Esophagus (tissue), 2 donors: ENCODE data around the gene MBP. TPM values are rescaled to one million over a fixed set of nuclear protein-coding genes. Genes with fewer than 3 reads are reported as not detected.

Experiments used
- H3K27ac ChIP-seq, 2 donors: one replicate each; pipeline ENCODE4 v1.5.1; 2013; ENCODE audit warnings: low read depth in 2 of 2, mild to moderate bottlenecking in 2 of 2, inconsistent platforms in 1 of 2, low read length in 1 of 2, moderate library complexity in 1 of 2
- H3K27me3 ChIP-seq, 2 donors: one replicate each; pipeline ENCODE4 v1.6.1; 2013; ENCODE audit warnings: low read length in 2 of 2, control low read depth in 1 of 2, mild to moderate bottlenecking in 1 of 2; ENCODE audit not compliant: insufficient read depth in 2 of 2, control insufficient read depth in 1 of 2
- H3K36me3 ChIP-seq, 2 donors: one replicate each; pipeline ENCODE4 v1.6.1; 2013; ENCODE audit warnings: low read length in 1 of 2; ENCODE audit not compliant: control insufficient read depth in 2 of 2, insufficient read depth in 2 of 2
- H3K4me1 ChIP-seq, 2 donors: one replicate each; pipeline ENCODE4 v1.6.1; 2013; ENCODE audit warnings: low read length in 1 of 2; ENCODE audit not compliant: control insufficient read depth in 2 of 2, insufficient read depth in 2 of 2
- H3K4me3 ChIP-seq, 2 donors: one replicate each; pipeline ENCODE4 v1.5.1; 2013; ENCODE audit warnings: low read length in 2 of 2, mild to moderate bottlenecking in 2 of 2, low read depth in 1 of 2, moderate library complexity in 1 of 2
- H3K9me3 ChIP-seq, 2 donors: one replicate each; pipeline ENCODE4 v1.6.1; 2013; ENCODE audit warnings: mild to moderate bottlenecking in 2 of 2, low read depth in 1 of 2, low read length in 1 of 2, moderate library complexity in 1 of 2; ENCODE audit not compliant: control insufficient read depth in 2 of 2, insufficient read depth in 1 of 2
- WGBS, 2 donors: extraction: QIAGEN DNeasy Blood & Tissue Kit; methylation state at CpG; one replicate each; pipeline ENCODE4 v1.1.7; 2013; 5-methylcytosine and 5-hydroxymethylcytosine counted together
- polyA plus RNA-seq, 2 donors: library from polyadenylated mRNA; stranded (reverse); fragments of 200-250 nt; gene quantifications; one replicate each; pipeline ENCODE4 v1.2.3, GENCODE V29; 2013
- donor health status: healthy with polysubstance abuse.
- donor health status: Bipolar disorder and iron deficiency.

The MBP gene
- polyA plus RNA-seq, 2 donors, result 9.7 to 10.8 TPM

- no peak overlapping the region for H3K27ac ChIP-seq
- no peaks in the 10 kb centered on the region for H3K27me3 ChIP-seq
- 88 to 92% methylated on average over 14 of the region's 14 CpGs for WGBS, 2 donors
- peaks cover 0 to 12% of the 10 kb centered on the region in 2 donors for H3K4me1 ChIP-seq
- no peak overlapping the region for H3K4me3 ChIP-seq
- no peaks in the 10 kb centered on the region for H3K9me3 ChIP-seq
- peaks cover 0 to 7% of the 10 kb centered on the region in 2 donors for H3K36me3 ChIP-seq
Observed at GRCh38 chr18:76978616-76979015, 154.0 kb downstream of the MBP start.

GRCh38 chr18:76977684-76978232 is 154.8 kb downstream of the MBP start:
- no peaks in the 10 kb centered on the region for H3K9me3 ChIP-seq
- peaks cover 0 to 7% of the 10 kb centered on the region in 2 donors for H3K36me3 ChIP-seq
- H3K4me1 ChIP-seq, result peaks cover 0 to 9% of the 10 kb centered on the region in 2 donors
- no peaks in the 10 kb centered on the region for H3K27me3 ChIP-seq
- no peak overlapping the region for H3K27ac ChIP-seq
- 58 to 62% methylated on average over 11 of the region's 11 CpGs for WGBS, 2 donors
- no peak overlapping the region for H3K4me3 ChIP-seq

GRCh38 chr18:76977108-76977621 is 155.4 kb downstream of the MBP start:
- Histone ChIP-seq H3K4me3 (peak overlapping the region in 1 of 2 donors; percentile 20), H3K4me1 (peaks cover 0 to 11% of the 10 kb centered on the region in 2 donors), H3K36me3 (peaks cover 0 to 7% of the 10 kb centered on the region in 2 donors), H3K27ac (no peak overlapping the region), H3K9me3 (no peaks in the 10 kb centered on the region), H3K27me3 (no peaks in the 10 kb centered on the region)
- 56 to 60% methylated on average over 14 of the region's 14 CpGs for WGBS, 2 donors

DNA sequence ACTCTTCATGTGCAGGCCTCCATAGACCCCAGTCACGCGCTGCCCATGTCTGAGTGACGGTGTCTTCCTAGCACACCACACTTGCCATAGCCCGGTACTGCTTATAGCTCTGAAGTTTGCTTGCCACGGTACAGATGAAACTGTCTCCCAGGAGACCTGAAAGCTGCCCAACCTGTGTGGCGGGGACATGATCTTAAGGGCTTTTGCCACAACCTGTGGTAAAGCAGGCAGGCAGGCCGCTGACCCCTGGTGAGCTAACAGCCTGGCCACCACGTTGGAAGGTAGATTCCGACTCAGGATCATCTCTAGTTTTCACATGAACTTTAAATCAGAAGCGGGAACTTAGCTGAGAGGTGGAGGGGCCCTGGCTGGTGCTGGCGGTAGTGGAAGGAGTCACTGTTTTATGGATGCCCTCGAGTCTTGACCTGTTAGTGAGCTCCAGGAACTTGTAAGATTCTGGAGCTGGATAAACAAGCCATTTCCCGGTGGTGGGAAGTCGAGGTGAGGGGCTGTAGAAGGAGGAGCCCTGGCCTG is 156.9 kb downstream of the MBP start:
- Histone ChIP-seq H3K36me3 (peaks cover 0 to 13% of the 10 kb centered on the region in 2 donors), H3K27ac (no peak overlapping the region), H3K4me1 (peaks cover 0 to 12% of the 10 kb centered on the region in 2 donors), H3K9me3 (no peaks in the 10 kb centered on the region), H3K27me3 (no peaks in the 10 kb centered on the region), H3K4me3 (no peak overlapping the region)
- 87 to 90% methylated on average over 14 of the region's 14 CpGs for WGBS, 2 donors

GRCh38 chr18:76974386-76974785 is 158.2 kb downstream of the MBP start:
- no peak overlapping the region for H3K27ac ChIP-seq
- 89% methylated on average over 5 of the region's 5 CpGs for WGBS, 2 donors
- H3K4me3 ChIP-seq, result no peak overlapping the region
- H3K4me1 ChIP-seq, result peaks cover 0 to 12% of the 10 kb centered on the region in 2 donors
- no peaks in the 10 kb centered on the region for H3K9me3 ChIP-seq
- H3K27me3 ChIP-seq, result no peaks in the 10 kb centered on the region
- H3K36me3 ChIP-seq, result peaks cover 0 to 13% of the 10 kb centered on the region in 2 donors

DNA sequence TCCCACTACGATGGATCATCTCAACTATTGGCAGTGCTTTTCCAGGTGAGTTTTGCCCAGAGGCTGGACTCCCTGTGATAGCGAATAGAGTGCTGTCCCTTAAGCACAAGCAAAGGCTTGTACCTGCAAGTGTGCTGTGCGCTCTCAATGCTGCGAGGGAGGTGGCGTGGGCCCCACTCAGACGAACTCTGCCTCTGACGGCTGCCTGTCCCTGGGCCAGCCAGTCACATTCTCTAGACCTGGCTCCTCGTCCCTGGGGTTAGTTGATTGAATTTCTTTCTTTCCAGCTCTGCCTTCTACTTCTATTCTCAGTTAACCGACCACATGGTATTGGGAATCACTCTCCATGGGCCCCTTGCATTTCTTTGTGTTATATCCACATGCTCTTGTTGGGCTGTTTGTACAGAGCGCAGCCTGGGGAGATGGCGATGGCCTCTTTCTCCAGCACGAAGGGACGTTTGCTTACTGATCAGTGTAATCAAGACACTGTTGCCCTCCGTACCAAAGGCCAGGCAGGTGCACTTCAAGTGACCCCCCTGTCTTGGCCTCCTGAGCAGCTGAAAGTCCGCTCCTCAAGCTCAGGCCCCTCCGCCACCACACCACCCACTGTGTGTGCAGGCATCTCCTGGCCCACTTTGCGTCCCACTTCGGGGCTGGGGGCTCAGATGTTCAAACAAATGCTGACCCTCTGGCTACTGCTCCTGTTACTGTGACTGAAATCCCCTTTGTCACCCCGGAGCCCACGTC is 158.9 kb downstream of the MBP start:
- WGBS, 2 donors, result 73 to 87% methylated on average over 20 of the region's 20 CpGs
- H3K27ac ChIP-seq, result no peak overlapping the region

GRCh38 chr18:76972846-76973519 is 159.6 kb downstream of the MBP start:
- Histone ChIP-seq H3K36me3 (peaks cover 2 to 13% of the 10 kb centered on the region in 2 donors), H3K9me3 (peaks cover 0 to 2% of the 10 kb centered on the region in 2 donors), H3K4me3 (no peak overlapping the region), H3K4me1 (peaks cover 0 to 12% of the 10 kb centered on the region in 2 donors), H3K27me3 (no peaks in the 10 kb centered on the region), H3K27ac (no peak overlapping the region)
- 39 to 51% methylated on average over 13 of the region's 13 CpGs for WGBS, 2 donors

More for the DNA sequence above, 158.9 kb downstream of the MBP start:
- Histone ChIP-seq H3K4me1 (peaks cover 0 to 12% of the 10 kb centered on the region in 2 donors), H3K27me3 (no peaks in the 10 kb centered on the region), H3K9me3 (no peaks in the 10 kb centered on the region), H3K36me3 (peaks cover 0 to 13% of the 10 kb centered on the region in 2 donors), H3K4me3 (no peak overlapping the region)

DNA sequence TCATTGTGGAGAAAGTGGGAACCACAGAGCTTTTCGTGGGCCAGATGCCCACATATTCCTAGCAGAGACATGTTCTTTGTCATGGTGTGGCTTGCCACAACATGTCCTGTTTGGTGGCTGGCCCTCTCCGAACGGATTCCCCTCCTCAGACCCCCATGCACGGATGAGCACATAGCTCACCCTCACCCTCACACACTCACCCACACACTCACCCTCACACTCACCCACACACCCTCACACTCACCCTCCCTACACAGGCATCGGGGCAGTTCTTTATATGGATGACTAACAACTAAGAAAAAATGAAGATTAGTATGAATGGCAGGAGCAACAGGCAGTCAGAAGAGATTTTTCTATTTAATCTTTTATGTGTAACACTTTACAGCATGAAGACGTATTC is 160.3 kb downstream of the MBP start:
- Histone ChIP-seq H3K27ac (no peak overlapping the region), H3K36me3 (peaks cover 2 to 13% of the 10 kb centered on the region in 2 donors), H3K4me3 (no peak overlapping the region), H3K4me1 (peaks cover 0 to 7% of the 10 kb centered on the region in 2 donors), H3K27me3 (no peaks in the 10 kb centered on the region), H3K9me3 (peaks cover 0 to 2% of the 10 kb centered on the region in 2 donors)
- 56 to 60% methylated on average over 6 of the region's 6 CpGs for WGBS, 2 donors

DNA sequence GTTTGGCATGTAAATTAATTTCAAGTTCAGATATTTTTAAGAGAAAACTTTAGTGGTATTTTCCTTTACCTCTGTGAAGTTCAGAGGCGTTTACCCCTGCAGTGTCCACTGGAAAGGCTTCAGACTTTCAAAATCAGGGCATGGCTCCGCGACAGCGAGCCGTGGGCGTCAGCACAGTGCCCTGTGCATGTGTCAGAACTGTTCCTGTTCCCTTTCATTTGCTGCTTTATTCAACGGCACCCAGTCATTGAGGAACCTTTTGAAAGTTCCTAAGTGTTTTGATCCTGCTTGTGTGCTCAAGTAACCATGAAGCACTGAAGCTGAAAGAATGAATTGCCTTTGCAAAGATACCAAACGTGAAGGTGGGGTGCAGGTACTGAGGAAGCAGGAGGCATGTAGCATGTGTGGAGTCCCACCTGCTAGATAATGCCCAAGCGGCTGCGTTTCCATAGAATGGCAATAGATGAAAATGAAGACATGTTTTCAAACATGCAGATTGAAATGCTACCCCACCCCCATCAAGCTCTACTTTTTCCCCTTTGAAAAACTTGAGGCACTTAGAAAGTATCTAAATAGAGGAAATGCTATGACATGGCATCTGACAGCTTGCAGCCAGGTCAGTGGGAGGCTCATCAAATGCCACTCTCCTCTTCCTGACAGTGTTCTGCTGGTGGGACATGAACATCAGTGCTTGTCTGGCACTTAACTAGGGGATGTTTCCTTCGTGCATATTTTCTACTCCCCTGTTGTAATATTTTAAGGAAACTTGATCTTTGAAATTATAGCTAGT is 161.6 kb downstream of the MBP start:
- WGBS, 2 donors, result 82 to 85% methylated on average over 11 of the region's 11 CpGs
- H3K4me3 ChIP-seq, result no peak overlapping the region
- peaks cover 2 to 11% of the 10 kb centered on the region in 2 donors for H3K36me3 ChIP-seq
- H3K9me3 ChIP-seq, result peaks cover 0 to 2% of the 10 kb centered on the region in 2 donors
- H3K4me1 ChIP-seq, result peaks cover 0 to 5% of the 10 kb centered on the region in 2 donors
- H3K27ac ChIP-seq, result no peak overlapping the region
- no peaks in the 10 kb centered on the region for H3K27me3 ChIP-seq
